22Rv1 (cell line): Measurements from ENCODE around the gene SLC10A7.
A peak's percentile ranks its signal among the peaks of the same experiment; 100 is the strongest.

ENCODE experiments used
- H3K27ac ChIP-seq: fragments of 450-650 bp; 2 replicates; pipeline ENCODE4 v1.5.1; 2017
- ZFX ChIP-seq: fragments of 450-650 bp; IDR thresholded peaks from 2 replicates; pipeline ENCODE4 v1.6.1; 2017; ENCODE audit warnings: antibody characterized with exemption, borderline replicate concordance
- TF ChIP-seq, protein P1 (sequence below): fragments of 450-650 bp; IDR thresholded peaks from 2 replicates; pipeline ENCODE4 v1.5.1; 2017; ENCODE audit warnings: mild to moderate bottlenecking

SLC10A7 gene

DNA sequence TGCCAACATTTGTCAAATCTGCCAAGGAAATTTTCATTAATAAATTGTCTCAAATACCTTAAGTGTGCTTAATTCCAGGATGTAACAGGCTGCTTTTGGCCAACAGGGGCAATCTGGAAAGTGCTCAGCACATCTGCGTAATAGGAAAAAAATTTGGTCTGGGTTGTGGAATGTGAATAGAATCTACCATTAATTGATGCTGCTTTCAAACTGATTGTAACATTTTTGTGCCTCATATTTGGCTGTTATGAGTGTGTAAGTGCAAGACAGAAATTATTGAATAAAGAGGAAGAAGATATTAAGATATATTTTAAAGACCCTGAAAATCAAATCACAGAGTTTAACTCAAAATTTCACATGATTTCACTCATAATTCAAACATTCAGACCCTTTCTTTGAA lies 266.3 kb downstream of the SLC10A7 start:
- H3K27ac ChIP-seq = no peak overlapping the region
- TF ChIP-seq, protein P1, sequence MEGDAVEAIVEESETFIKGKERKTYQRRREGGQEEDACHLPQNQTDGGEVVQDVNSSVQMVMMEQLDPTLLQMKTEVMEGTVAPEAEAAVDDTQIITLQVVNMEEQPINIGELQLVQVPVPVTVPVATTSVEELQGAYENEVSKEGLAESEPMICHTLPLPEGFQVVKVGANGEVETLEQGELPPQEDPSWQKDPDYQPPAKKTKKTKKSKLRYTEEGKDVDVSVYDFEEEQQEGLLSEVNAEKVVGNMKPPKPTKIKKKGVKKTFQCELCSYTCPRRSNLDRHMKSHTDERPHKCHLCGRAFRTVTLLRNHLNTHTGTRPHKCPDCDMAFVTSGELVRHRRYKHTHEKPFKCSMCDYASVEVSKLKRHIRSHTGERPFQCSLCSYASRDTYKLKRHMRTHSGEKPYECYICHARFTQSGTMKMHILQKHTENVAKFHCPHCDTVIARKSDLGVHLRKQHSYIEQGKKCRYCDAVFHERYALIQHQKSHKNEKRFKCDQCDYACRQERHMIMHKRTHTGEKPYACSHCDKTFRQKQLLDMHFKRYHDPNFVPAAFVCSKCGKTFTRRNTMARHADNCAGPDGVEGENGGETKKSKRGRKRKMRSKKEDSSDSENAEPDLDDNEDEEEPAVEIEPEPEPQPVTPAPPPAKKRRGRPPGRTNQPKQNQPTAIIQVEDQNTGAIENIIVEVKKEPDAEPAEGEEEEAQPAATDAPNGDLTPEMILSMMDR = no peak
- TF ChIP-seq ZFX = no peak

DNA sequence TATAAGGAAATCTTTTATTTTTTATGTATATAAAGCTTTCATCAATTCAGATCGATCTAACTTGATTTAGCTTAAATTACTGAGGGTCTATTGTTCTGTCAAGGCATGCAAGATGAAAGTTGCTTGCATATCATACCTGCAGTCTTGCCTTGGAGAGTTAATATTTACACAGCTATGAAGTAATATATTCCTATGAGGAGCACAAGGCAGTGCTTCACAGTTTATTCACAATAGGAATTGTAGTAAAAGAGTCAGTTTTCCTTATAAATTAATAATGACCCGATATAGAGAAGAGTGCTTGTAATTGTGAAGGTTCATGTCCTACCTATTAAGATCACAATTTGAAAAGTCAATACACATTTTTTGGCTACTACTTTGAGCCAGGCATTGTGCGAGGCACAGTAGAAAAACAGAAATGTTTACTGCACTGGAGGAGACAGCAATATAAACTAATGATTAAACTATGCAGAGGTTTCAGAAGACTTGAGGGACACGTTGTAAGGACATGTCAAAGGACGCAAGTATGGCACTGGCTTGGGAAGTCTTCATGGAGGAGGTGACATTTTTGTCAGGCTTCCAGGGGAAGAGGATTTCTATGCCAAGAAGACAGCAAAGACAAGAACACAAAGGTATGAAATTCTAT lies 268.6 kb downstream of the SLC10A7 start:
- TF ChIP-seq ZFX = no peak
- TF ChIP-seq, protein P1 = no peak
- peak overlapping the region; percentile 19; the same call in 1 of the 2 replicates for H3K27ac ChIP-seq

DNA sequence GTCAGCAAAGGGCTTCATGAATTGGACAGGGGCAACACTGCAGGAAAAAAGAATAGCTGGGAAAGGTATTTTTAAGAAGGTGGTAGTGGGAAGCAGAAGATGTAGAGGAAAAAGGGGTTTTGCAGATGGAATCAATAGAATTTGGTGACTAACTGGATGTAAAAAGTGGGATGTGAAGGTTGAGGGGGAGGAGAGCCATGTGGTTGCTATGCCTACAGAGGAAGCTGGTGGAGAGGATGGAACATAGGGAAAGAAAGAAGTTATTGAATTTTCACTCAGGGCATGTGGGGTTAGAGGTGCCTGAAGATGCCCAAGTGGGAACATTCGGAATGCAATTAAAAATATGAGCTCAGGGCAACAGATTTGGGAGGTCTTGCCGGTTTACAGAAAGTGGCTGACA lies 274.4 kb downstream of the SLC10A7 start:
- no peak overlapping the region for H3K27ac ChIP-seq
- TF ChIP-seq, protein P1 = no peak

DNA sequence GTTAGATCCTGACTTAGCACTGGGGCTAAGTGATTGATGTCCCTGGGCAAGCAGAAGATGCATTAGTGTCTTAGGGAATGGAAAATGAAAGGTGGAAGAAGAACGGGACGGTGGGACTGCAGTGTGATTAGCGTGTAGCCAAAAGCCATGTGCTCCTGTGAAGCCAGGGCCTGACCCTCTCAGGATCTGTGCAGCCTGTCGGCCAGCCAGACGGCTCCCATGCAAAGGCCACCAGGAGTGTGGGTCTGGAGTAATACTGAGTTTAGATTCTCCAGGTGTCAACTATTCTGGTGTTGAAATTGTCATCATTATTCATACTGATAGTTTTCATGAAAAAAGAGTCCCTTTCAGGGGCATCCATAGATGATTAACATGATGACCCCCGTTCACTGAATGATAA lies 275.4 kb downstream of the SLC10A7 start:
- no peak overlapping the region for H3K27ac ChIP-seq
- no peak for TF ChIP-seq ZFX
- TF ChIP-seq, protein P1 = no peak

DNA sequence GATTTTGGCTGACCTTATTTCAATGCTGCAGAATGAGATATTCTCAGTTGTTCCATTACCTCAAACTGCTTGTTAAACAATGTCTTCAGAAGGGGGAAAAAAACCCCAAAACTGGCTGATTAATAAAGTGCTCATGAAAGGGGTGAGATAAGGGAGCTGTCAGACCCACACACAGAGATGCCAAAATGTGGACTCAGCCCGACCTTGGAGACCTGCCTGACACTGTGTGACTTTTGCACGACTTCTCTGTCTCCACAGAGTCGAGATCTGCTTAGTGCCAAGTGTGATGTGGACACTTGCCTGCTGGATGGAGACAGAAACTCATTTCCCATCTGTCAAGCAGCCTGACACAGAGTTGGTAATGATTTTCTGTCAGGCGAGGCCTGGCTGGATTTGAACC lies 275.9 kb downstream of the SLC10A7 start:
- H3K27ac ChIP-seq = peak overlapping the region; percentile 56
- TF ChIP-seq, protein P1 = no peak
- no peak for TF ChIP-seq ZFX

DNA sequence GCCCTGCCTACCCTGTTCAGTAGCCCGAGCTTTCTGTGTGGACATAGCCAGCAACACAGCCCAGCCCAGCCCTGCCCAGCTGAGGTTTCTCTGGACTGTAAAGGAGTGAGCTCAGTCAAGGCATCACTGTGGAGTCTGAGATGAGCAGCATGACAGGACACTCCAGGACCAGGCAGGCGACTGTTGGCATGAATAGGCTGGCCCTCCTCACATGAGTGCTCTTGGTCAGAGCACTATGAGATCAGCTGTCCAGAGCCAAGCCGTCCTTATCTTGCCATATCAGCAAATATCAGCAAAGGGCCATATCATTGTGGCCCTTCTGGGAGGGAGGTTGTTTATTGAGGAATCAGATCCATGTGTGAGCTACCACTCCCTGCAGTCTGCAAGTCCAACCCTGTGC lies 276.5 kb downstream of the SLC10A7 start:
- peak overlapping the region; percentile 56 for H3K27ac ChIP-seq
- TF ChIP-seq, protein P1 = no peak
- TF ChIP-seq ZFX = no peak

DNA sequence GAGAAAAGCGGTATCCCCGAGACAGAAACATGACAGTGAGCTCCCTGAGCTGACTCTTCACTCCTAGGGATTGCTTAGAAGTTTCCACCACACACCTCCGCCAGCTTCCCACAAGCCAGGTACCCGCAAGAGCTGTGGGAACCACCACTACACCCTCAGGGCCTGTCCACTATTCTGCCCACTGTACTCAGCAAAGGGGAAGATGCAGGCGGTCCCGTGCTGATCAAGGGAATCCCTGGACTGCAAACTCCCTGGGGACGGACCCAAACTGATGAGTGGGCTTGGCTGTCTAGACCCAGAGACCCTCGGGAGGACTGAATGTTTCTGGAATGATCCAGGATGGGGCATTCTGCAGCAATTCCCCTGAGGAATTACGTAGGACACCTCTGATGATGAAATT lies 277.2 kb downstream of the SLC10A7 start:
- no peak for TF ChIP-seq ZFX
- TF ChIP-seq, protein P1 = no peak
- H3K27ac ChIP-seq = peak overlapping the region; percentile 56
